ENCODE data around the gene PRRG2. TPM values are rescaled to one million over a fixed set of nuclear protein-coding genes. Genes with fewer than 3 reads are reported as not detected.

The PRRG2 gene
- total RNA-seq, 6 experiments from 2014 or later, result 2.5 to 5.9 (median 3.1) TPM

GRCh38 chr19:49555600-49556411 lies 25.3 kb upstream of the PRRG2 start:
- Histone ChIP-seq H3K4me3 (no peak overlapping the region), H3K9me3 (no peaks in the 10 kb centered on the region), H3K27ac (no peak overlapping the region), H3K4me1 (peaks cover 0 to 18% (median 0%) of the 10 kb centered on the region in 4 donors), H3K36me3 (peaks cover 0 to 28% (median 12%) of the 10 kb centered on the region in 4 donors), H3K27me3 (no peaks in the 10 kb centered on the region)
- no peak for TF ChIP-seq POLR2A (IDR thresholded peaks at IDR 0.05)
- no peak for TF ChIP-seq CTCF (IDR thresholded peaks at IDR 0.05)
- peak; percentile 15 to 47 (median 30) for ATAC-seq
- intact Hi-C loops (cut with DNase I), result no loop called here
- peak; percentile 52 to 67 (median 61) for DNase-seq
- WGBS (ENCODE audit: insufficient coverage, low coverage, low lambda C conversion rate, missing lambda C conversion rate), result 90% methylated on average over 22 of the region's 53 CpGs

- Histone ChIP-seq H3K27ac (no peak overlapping the region), H3K4me3 (no peak overlapping the region)
- WGBS (ENCODE audit: insufficient coverage, low coverage, low lambda C conversion rate, missing lambda C conversion rate), result no CpG with 5 or more reads among the region's 66 CpGs
Observed at GRCh38 chr19:49556412-49557398, 24.4 kb upstream of the PRRG2 start.

DNA sequence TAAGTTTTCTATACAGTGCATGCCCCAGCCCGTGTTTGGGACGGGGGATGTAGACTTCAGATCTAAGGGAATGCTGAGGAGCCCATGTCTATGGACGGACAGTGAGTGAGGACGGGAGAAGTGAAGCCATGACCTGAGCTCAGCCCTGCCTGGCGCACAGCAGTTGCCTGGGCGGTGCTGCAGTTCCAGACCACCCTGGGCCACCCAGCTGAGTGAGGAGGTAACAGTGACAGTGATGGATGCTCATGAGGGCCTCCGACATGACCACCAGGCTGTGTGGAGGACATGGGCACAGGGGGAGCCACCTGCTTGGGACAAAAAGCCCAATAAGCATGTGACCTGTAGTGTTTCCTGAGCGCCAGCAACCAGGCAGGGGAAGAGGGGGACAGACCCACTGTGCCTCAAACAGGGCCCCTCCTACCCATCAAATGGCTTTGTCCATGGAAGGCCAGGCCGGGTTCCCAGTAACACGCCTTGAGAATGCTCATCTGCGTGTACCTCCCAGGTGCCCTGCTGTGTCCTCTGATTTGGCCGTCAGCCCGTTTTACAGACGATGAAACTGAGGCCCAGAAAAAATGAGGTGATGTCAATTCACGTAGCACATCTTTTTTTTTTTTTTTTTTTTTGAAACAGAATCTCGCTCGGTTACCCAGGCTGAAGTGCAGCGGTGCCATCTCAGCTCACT lies 23.3 kb upstream of the PRRG2 start:
- peaks cover 0 to 18% (median 0%) of the 10 kb centered on the region in 4 donors for H3K4me1 ChIP-seq
- H3K4me3 ChIP-seq, result no peak overlapping the region
- no peak overlapping the region for H3K27ac ChIP-seq
- no peak for ATAC-seq
- 92% methylated on average over 11 of the region's 18 CpGs for WGBS (ENCODE audit: insufficient coverage, low coverage, low lambda C conversion rate, missing lambda C conversion rate)
- TF ChIP-seq POLR2A (IDR thresholded peaks at IDR 0.05) (no peak), CTCF (IDR thresholded peaks at IDR 0.05) (no peak)
- DNase-seq, result no peak
- H3K27me3 ChIP-seq, result no peaks in the 10 kb centered on the region
- H3K36me3 ChIP-seq, result peaks cover 0 to 28% (median 12%) of the 10 kb centered on the region in 4 donors
- intact Hi-C loops (cut with DNase I), result no loop called here
- no peaks in the 10 kb centered on the region for H3K9me3 ChIP-seq

More at GRCh38 chr19:49556412-49557398, 24.4 kb upstream of the PRRG2 start:
- peaks cover 0 to 28% (median 12%) of the 10 kb centered on the region in 4 donors for H3K36me3 ChIP-seq
- H3K4me1 ChIP-seq, result peaks cover 0 to 18% (median 0%) of the 10 kb centered on the region in 4 donors
- TF ChIP-seq CTCF (IDR thresholded peaks at IDR 0.05) (no peak), POLR2A (IDR thresholded peaks at IDR 0.05) (no peak)
- H3K27me3 ChIP-seq, result no peaks in the 10 kb centered on the region
- H3K9me3 ChIP-seq, result no peaks in the 10 kb centered on the region
- intact Hi-C loops (cut with DNase I), result no loop called here
- ATAC-seq (no peak), DNase-seq (no peak)

- TF ChIP-seq CTCF (IDR thresholded peaks at IDR 0.05) (no peak), POLR2A (IDR thresholded peaks at IDR 0.05) (no peak)
- intact Hi-C loops (cut with DNase I), result no loop called here
- Histone ChIP-seq H3K4me1 (peaks cover 0 to 17% (median 0%) of the 10 kb centered on the region in 4 donors), H3K36me3 (peaks cover 0 to 28% (median 12%) of the 10 kb centered on the region in 4 donors), H3K27ac (no peak overlapping the region), H3K27me3 (no peaks in the 10 kb centered on the region), H3K4me3 (no peak overlapping the region), H3K9me3 (no peaks in the 10 kb centered on the region)
- DNase-seq (no peak), ATAC-seq (no peak)
- 45% methylated on average over 2 of the region's 7 CpGs for WGBS (ENCODE audit: insufficient coverage, low coverage, low lambda C conversion rate, missing lambda C conversion rate)
Observed at GRCh38 chr19:49558591-49558990, 22.5 kb upstream of the PRRG2 start.
